ENCODE measurements around the gene KIF19.

GRCh38 chr17:74283371-74283673 is 42.7 kb upstream of the KIF19 start:
- TF ChIP-seq EZH2 (IDR thresholded peaks at IDR 0.05; ENCODE audit: insufficient read depth, poor library complexity, severe bottlenecking) (no peak), EZH2phosphoT487 (IDR thresholded peaks at IDR 0.05; ENCODE audit: insufficient read depth, low read depth) (no peak)

All from GM23248 (cell line).